GM21423 (cell line): Measurements from ENCODE around the gene NR6A1.

ENCODE experiments used
- ATAC-seq: cut with Tn5 transposase; IDR thresholded peaks from one replicate; pipeline ENCODE4 v1.9.1; 2021; ENCODE audit warnings: mild to moderate bottlenecking, moderate library complexity; ENCODE audit not compliant: unreplicated experiment

The NR6A1 gene

GRCh38 chr9:124797343-124798103 is 26.4 kb upstream of the NR6A1 start:
- ATAC-seq = no peak

GRCh38 chr9:124795881-124796431 is 24.8 kb upstream of the NR6A1 start:
- no peak for ATAC-seq

GRCh38 chr9:124794902-124795491 is 23.9 kb upstream of the NR6A1 start:
- no peak for ATAC-seq

GRCh38 chr9:124793015-124793541 is 22.0 kb upstream of the NR6A1 start:
- ATAC-seq = no peak

- ATAC-seq = no peak
These were observed 21.3 kb upstream of the NR6A1 start for GRCh38 chr9:124792257-124793014.

GRCh38 chr9:124790801-124791505 is 19.8 kb upstream of the NR6A1 start:
- ATAC-seq = no peak

GRCh38 chr9:124790301-124790700 is 19.2 kb upstream of the NR6A1 start:
- no peak for ATAC-seq

GRCh38 chr9:124789531-124789930 is 18.4 kb upstream of the NR6A1 start:
- ATAC-seq = no peak

- ATAC-seq = no peak
These were observed 17.6 kb upstream of the NR6A1 start for GRCh38 chr9:124788542-124789217.

GRCh38 chr9:124786881-124787573 is 15.9 kb upstream of the NR6A1 start:
- no peak for ATAC-seq

- no peak for ATAC-seq
These were observed 13.4 kb upstream of the NR6A1 start for GRCh38 chr9:124784509-124784908.

- ATAC-seq = no peak
These were observed 12.7 kb upstream of the NR6A1 start for GRCh38 chr9:124783830-124784229.

- no peak for ATAC-seq
These were observed 11.8 kb upstream of the NR6A1 start for GRCh38 chr9:124782661-124783574.

GRCh38 chr9:124781967-124782660 is 11.0 kb upstream of the NR6A1 start:
- no peak for ATAC-seq

- no peak for ATAC-seq
These were observed 9.6 kb upstream of the NR6A1 start for GRCh38 chr9:124780757-124781151.

- ATAC-seq = no peak
These were observed 9.1 kb upstream of the NR6A1 start for GRCh38 chr9:124780060-124780756.

GRCh38 chr9:124779368-124780059 is 8.4 kb upstream of the NR6A1 start:
- ATAC-seq = no peak
